ENCODE results near the gene RRP1B. TPM values are rescaled to one million over a fixed set of nuclear protein-coding genes. Genes with fewer than 3 reads are reported as not detected.
A peak's percentile ranks its signal among the peaks of the same experiment; 100 is the strongest.

Gene RRP1B
- total and polyA plus RNA-seq, 2 of the 13 experiments (the other 11 are each of a cell fraction or from before 2014, with no cell fraction given), result 16.3 to 46.2 TPM

DNA sequence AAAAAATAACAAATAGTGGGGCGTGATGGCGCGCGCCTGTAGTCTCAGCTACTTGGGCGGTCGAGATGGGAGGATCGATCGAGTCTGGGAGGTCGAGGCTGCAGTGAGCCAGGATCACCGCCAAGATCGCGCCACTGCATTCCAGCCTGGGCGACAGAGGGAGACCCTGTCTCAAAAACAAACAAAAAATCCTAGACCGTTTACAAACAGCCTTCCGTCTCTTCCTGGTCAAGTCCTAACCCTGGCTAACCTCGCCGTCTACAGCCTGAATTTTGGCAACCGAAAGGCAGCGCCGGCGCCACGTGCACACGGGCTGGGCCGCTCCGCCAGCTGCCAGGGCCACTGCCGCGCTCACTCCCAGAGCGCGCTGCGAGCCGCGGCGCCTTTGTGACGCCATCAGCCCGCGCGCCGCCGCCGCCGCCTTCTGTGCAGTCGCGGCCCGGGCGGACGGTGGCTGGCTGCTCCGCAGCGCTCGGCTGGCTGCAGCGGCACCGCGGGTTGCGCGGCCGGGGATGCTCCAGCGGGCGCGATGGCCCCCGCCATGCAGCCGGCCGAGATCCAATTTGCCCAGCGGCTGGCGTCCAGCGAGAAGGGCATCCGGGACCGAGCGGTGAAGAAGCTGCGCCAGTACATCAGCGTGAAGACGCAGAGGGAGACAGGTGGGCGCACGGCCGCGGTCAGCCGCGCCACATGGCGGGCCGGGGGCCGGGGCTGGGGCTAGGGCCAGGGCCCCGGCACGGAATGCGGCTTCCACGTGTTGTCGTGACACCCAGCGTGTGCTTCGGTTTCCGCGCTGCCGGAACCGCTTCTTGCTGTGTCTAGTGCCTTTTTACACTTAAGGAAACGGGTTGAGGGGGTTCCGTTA lies at the start of gene RRP1B, which contains the start of gene HSF2BP (continued):
- TF ChIP-seq, protein P1, sequence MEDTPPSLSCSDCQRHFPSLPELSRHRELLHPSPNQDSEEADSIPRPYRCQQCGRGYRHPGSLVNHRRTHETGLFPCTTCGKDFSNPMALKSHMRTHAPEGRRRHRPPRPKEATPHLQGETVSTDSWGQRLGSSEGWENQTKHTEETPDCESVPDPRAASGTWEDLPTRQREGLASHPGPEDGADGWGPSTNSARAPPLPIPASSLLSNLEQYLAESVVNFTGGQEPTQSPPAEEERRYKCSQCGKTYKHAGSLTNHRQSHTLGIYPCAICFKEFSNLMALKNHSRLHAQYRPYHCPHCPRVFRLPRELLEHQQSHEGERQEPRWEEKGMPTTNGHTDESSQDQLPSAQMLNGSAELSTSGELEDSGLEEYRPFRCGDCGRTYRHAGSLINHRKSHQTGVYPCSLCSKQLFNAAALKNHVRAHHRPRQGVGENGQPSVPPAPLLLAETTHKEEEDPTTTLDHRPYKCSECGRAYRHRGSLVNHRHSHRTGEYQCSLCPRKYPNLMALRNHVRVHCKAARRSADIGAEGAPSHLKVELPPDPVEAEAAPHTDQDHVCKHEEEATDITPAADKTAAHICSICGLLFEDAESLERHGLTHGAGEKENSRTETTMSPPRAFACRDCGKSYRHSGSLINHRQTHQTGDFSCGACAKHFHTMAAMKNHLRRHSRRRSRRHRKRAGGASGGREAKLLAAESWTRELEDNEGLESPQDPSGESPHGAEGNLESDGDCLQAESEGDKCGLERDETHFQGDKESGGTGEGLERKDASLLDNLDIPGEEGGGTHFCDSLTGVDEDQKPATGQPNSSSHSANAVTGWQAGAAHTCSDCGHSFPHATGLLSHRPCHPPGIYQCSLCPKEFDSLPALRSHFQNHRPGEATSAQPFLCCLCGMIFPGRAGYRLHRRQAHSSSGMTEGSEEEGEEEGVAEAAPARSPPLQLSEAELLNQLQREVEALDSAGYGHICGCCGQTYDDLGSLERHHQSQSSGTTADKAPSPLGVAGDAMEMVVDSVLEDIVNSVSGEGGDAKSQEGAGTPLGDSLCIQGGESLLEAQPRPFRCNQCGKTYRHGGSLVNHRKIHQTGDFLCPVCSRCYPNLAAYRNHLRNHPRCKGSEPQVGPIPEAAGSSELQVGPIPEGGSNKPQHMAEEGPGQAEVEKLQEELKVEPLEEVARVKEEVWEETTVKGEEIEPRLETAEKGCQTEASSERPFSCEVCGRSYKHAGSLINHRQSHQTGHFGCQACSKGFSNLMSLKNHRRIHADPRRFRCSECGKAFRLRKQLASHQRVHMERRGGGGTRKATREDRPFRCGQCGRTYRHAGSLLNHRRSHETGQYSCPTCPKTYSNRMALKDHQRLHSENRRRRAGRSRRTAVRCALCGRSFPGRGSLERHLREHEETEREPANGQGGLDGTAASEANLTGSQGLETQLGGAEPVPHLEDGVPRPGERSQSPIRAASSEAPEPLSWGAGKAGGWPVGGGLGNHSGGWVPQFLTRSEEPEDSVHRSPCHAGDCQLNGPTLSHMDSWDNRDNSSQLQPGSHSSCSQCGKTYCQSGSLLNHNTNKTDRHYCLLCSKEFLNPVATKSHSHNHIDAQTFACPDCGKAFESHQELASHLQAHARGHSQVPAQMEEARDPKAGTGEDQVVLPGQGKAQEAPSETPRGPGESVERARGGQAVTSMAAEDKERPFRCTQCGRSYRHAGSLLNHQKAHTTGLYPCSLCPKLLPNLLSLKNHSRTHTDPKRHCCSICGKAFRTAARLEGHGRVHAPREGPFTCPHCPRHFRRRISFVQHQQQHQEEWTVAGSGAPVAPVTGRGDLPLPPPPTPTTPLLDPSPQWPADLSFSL (CRISPR knock-in tag; IDR thresholded peaks at IDR 0.05), result no peak
- TF ChIP-seq, protein P2, sequence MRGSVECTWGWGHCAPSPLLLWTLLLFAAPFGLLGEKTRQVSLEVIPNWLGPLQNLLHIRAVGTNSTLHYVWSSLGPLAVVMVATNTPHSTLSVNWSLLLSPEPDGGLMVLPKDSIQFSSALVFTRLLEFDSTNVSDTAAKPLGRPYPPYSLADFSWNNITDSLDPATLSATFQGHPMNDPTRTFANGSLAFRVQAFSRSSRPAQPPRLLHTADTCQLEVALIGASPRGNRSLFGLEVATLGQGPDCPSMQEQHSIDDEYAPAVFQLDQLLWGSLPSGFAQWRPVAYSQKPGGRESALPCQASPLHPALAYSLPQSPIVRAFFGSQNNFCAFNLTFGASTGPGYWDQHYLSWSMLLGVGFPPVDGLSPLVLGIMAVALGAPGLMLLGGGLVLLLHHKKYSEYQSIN (CRISPR knock-in tag; IDR thresholded peaks at IDR 0.05; ENCODE audit: borderline replicate concordance), result no peak
- TF ChIP-seq, protein P3, sequence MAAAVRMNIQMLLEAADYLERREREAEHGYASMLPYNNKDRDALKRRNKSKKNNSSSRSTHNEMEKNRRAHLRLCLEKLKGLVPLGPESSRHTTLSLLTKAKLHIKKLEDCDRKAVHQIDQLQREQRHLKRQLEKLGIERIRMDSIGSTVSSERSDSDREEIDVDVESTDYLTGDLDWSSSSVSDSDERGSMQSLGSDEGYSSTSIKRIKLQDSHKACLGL (CRISPR knock-in tag; IDR thresholded peaks at IDR 0.05), result peak; percentile 98
- TF ChIP-seq ZNF564 (CRISPR knock-in tag; IDR thresholded peaks at IDR 0.05) (peak; percentile 92), TBX2 (CRISPR knock-in tag; IDR thresholded peaks at IDR 0.05; ENCODE audit: borderline replicate concordance) (peak; percentile 81), ZNF451 (CRISPR knock-in tag; IDR thresholded peaks at IDR 0.05) (peak; percentile 98), CAMTA2 (CRISPR knock-in tag; IDR thresholded peaks at IDR 0.05; ENCODE audit: borderline replicate concordance) (0 out of 2 replicates have a peak, but pooled peaks have one; percentile 66), RFXAP (CRISPR knock-in tag; IDR thresholded peaks at IDR 0.05; ENCODE audit: borderline replicate concordance) (peak; percentile 97)
- TF ChIP-seq, protein P4, sequence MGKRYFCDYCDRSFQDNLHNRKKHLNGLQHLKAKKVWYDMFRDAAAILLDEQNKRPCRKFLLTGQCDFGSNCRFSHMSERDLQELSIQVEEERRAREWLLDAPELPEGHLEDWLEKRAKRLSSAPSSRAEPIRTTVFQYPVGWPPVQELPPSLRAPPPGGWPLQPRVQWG (CRISPR knock-in tag; IDR thresholded peaks at IDR 0.05; ENCODE audit: borderline replicate concordance, low read depth), result no peak
- TF ChIP-seq, protein P5, sequence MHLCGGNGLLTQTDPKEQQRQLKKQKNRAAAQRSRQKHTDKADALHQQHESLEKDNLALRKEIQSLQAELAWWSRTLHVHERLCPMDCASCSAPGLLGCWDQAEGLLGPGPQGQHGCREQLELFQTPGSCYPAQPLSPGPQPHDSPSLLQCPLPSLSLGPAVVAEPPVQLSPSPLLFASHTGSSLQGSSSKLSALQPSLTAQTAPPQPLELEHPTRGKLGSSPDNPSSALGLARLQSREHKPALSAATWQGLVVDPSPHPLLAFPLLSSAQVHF (CRISPR knock-in tag; IDR thresholded peaks at IDR 0.05), result peak; percentile 97
- TF ChIP-seq, protein P6, sequence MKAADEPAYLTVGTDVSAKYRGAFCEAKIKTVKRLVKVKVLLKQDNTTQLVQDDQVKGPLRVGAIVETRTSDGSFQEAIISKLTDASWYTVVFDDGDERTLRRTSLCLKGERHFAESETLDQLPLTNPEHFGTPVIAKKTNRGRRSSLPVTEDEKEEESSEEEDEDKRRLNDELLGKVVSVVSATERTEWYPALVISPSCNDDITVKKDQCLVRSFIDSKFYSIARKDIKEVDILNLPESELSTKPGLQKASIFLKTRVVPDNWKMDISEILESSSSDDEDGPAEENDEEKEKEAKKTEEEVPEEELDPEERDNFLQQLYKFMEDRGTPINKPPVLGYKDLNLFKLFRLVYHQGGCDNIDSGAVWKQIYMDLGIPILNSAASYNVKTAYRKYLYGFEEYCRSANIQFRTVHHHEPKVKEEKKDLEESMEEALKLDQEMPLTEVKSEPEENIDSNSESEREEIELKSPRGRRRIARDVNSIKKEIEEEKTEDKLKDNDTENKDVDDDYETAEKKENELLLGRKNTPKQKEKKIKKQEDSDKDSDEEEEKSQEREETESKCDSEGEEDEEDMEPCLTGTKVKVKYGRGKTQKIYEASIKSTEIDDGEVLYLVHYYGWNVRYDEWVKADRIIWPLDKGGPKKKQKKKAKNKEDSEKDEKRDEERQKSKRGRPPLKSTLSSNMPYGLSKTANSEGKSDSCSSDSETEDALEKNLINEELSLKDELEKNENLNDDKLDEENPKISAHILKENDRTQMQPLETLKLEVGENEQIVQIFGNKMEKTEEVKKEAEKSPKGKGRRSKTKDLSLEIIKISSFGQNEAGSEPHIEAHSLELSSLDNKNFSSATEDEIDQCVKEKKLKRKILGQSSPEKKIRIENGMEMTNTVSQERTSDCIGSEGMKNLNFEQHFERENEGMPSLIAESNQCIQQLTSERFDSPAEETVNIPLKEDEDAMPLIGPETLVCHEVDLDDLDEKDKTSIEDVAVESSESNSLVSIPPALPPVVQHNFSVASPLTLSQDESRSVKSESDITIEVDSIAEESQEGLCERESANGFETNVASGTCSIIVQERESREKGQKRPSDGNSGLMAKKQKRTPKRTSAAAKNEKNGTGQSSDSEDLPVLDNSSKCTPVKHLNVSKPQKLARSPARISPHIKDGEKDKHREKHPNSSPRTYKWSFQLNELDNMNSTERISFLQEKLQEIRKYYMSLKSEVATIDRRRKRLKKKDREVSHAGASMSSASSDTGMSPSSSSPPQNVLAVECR (CRISPR knock-in tag; IDR thresholded peaks at IDR 0.05; ENCODE audit: borderline replicate concordance), result peak; percentile 89
